Stimulated activated CD8-positive, alpha-beta memory T cell treated with anti-CD3 and anti-CD28 coated beads, Interleukin-12 subunit alpha, Interleukin-12 subunit beta, amount 100 ng/mL, for 4 hours (primary cell): ENCODE data around the gene MYO3B.

Experiments used
- DNase-seq: peaks from one replicate; pipeline ENCODE4 v3.0.0-alpha.2; 2020; ENCODE audit warnings: low read depth

MYO3B gene

DNA sequence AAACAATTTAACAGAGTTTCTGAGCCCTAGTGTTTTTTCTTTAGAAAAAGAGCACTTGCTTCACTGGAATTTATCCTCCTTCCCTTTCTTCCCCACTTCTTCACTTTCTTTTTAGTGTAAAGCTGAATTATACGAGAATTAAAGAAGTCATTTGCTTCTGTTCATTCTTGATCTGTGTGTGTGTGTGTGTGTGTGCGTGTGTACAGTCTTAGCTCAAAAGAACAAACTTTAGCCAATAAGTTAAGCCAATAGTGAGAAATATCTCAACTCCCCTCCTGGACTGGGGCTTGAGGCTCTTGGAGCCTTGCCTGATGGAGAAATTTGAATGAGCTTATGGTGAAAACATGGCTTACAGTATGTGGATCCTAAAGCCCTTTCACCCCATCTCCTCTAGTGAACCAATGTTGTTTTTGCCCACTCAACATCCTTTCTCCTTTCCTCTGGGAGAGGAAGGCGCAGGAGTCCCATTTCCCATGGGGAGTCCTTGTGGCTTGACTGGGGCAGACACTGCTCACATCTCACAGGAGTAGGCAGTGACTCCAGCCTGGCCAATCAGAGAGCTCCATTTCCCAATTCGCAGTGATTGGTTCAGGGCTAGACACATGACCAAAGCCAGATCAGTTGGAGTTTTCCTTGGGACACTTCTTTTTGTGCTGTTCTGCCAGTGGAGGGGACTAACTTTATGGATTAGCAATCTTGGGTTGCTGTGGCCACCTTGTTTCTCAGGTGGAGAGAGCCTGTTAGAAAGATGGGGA lies 16.3 kb upstream of the MYO3B start:
- DNase-seq = no peak

GRCh38 chr2:170162271-170162632 lies 15.7 kb upstream of the MYO3B start:
- no peak for DNase-seq

DNA sequence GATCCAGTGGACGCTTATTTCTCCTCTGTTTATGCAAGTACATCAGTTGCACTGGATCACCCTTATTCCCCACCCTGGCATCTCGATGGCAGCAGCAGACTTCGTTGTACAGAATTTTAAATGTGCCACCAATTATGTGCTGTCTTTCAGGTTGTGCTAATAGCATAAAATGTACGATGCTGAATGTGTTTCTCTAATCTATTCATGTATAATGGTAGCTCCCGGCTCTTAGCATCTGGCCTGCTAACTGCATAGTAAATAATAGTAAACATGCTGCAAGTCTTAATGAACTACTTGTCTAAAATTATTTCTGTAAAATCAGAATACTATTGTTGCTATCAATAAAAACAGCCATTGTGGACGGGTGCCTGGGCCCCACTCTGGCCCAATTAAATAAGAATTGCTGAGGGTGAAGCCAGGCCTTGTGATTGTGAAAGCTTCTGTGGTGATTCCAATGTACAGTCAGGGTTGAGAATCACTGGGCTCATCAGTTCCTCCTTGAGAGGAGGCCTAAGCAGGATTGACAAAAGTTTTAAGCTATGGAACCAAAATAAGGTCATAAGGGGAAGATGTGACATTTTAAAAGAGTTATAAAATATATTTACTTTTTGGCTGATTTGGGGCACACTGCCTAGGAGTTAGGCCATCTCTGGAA lies 14.4 kb upstream of the MYO3B start:
- no peak for DNase-seq

DNA sequence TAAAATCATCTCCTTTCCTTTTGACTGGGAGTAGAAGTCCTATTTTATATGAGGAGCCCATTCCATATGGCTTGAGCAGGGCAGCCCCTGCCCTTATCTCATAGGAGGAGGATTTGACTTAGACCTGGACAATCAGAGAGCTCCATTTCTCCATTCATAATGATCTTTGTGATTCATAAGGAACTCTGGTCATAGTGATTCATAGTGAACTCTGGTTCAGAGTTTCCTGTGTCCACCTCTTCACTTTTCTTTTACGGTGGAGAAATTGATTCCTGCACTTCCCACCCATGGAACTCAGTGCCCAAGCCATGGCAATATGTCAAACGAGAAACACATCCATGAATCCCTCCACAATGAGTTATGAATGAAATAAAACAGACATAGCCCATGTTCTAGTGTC lies 12.8 kb upstream of the MYO3B start:
- DNase-seq = no peak

DNA sequence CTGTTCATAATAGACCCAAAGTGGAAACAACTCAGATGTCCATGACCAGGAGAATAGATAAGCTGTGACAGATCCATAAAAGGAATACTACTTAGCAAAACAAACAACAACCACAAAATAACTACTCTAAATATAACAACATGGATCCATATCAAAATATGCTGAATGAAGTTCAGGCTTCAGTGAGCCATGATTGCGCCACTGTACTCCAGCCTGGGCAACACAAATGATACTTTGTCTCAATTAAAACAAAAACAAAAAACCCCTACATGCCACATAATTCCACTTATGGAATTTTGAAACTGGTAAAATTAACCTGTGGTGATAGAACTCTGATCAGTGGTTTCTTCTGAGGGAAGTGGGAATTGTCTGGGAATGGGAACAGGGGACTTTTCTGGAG lies 11.2 kb upstream of the MYO3B start:
- DNase-seq = no peak

GRCh38 chr2:170170281-170171040 lies 7.5 kb upstream of the MYO3B start:
- no peak for DNase-seq

DNA sequence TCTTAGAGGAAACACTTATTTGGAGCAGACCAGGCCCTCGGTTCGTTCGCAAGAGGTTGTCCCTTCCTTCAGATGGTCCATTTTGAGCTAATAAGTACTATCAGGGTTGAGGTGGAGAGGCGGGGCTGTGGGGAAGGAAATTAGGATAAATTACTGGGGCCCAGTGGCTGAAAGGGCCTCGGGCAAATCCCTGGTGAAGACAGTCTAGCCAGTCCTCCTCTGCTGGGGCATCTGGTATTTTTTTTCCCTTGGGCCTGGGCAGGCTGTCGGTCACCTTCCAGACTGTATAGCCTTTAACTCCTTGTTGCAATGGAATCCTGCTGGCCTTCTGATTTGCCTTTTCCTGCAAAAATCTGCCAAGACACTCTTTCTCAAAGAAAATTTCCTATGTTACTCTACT lies 1.7 kb upstream of the MYO3B start:
- no peak for DNase-seq

GRCh38 chr2:170180031-170180566 lies 2.2 kb downstream of the MYO3B start:
- no peak for DNase-seq

GRCh38 chr2:170181602-170182001 lies 3.7 kb downstream of the MYO3B start:
- DNase-seq = no peak

DNA sequence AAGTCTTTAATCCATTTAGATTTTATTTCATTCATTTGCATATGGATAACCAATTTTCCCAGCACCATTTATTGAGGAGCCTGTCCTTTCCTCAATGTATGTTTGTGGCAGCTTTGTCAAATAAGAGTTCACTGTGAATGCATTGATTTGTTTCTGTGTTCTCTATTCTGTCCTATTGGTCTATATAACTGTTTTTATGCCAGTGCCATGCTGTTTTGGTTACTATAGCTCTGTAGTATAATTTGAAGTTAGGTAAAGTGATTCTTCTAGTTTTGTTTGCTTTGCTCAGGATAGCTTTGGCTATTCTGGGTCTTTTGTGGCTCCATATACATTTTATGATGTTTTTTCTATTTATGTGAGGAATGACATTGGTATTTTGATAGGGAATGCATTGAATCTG lies 7.4 kb downstream of the MYO3B start:
- DNase-seq = no peak

GRCh38 chr2:170189757-170190156 lies 11.8 kb downstream of the MYO3B start:
- DNase-seq = no peak

GRCh38 chr2:170190172-170190571 lies 12.2 kb downstream of the MYO3B start:
- no peak for DNase-seq

- DNase-seq = no peak
Measured at GRCh38 chr2:170191166-170191866, 13.4 kb downstream of the MYO3B start.

DNA sequence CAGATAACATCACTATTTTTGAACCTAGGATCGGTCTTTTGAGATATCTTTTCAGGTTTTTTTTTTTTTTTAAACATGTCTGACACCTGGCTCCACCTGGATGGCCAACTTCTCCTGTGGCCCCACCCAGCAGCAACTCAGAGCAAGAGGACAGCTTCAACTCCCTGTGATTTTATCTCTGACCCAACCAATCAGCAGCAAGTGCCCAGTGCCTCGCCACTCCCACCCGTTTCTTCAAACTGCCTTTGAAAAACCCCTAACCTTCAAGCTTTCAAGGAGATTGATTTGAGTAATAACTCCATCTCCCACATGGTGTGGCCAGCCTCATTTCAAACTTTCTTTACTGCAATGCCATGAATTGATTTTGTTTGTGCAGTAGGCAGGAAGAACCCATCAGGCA lies 19.0 kb downstream of the MYO3B start:
- DNase-seq = no peak

DNA sequence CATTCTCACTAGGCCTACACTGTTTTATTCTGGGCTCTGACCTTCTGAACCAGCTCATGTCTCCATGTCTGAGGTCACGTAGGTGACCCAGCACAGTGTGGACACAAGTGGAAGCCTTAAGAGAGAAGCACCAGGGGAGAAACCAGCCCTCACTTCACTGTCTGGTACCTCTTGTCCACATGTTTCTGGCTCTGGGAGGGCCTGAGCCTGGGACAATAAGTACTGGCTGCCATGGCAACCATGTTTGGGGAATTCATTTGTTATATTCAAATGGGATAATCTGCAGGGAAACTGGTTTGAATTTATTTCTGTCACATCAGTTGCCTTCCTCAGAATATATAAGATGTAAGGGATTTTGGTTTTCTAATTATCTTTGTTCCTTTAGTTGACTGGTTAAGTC lies 23.3 kb downstream of the MYO3B start:
- no peak for DNase-seq

- no peak for DNase-seq
Measured at GRCh38 chr2:170201734-170202393, 23.9 kb downstream of the MYO3B start.

GRCh38 chr2:170202437-170202836 lies 24.5 kb downstream of the MYO3B start:
- no peak for DNase-seq

- no peak for DNase-seq
Measured at GRCh38 chr2:170204298-170204951, 26.5 kb downstream of the MYO3B start.

DNA sequence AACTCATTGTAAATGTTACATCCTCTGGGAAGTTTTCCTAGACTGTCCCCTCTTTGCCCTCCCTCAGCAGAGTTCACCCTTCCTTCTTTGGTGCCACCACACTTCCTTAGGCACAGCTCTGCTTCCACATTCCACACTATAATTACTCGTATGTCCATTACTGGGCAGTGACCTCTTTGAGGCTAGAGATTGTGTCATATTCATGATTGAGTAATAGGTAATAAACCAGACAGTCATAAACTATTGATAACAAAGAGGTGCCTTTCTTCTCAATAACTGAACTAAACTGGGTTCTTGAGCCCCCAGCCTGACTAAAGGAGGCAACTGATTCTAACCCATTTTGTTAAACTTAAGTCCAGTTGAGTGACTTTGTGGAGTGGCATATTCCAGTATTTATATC lies 28.3 kb downstream of the MYO3B start:
- no peak for DNase-seq

DNA sequence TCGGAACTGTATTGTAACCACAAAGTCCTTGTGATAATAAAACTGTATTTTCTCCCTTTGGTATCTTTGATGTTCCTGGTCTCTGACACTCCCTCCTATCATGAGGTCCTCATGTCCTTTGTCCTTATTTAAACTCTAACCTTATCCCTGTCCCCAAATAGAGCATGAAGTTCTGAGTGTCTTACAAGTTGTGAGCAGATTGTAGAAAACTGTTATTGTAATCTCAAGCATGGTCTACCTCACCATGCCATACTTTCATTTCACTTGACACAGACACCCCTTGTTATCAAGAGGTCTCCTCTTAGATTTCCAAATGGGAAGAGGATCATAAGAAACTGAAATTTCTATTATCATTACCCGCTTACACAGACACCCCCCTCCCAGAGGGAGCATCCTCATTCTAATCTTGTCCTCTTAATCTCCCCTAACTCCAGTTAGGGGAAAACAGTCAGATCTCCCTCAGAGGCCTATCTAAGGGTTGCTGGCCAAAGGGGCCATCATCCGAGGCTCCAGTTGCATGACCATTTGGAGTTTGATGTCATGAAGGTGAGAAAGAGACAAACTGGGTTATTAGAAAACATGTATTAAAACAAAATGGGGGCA lies 29.0 kb downstream of the MYO3B start:
- DNase-seq = no peak

DNA sequence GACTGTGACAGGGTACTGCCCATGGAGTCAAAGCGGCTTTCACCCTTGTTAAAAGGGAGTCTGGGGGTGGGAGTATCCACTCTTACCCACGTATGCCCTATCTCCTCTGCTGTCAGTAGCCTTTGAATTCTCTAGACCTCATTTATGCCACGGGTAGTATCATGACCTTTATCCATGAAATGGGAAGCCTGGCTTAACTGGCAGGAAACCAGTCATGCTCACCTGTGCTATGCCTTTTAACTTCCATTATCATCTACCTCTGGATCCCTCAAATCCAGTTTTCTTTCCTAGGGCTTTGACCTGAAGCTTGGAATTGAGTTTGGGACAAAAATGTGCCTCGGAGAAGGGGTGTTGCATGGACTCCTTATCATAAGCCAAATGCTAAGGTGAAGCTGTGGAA lies 30.0 kb downstream of the MYO3B start:
- no peak for DNase-seq
